GM23338 (cell line): ENCODE data around the gene SNX30. TPM values are rescaled to one million over a fixed set of nuclear protein-coding genes. Genes with fewer than 3 reads are reported as not detected.

Experiments
- ATAC-seq: fragments of 200-7000 bp; cut with Tn5 transposase; 3 replicates; pipeline ENCODE4 v1.9.1; 2020
- DNase-seq: peaks from one replicate; pipeline ENCODE4 v3.0.0-alpha.2; 2015; ENCODE audit warnings: low spot score
- H2AFZ ChIP-seq: fragments of 200-600 bp; sonication (generic); 2 replicates; pipeline ENCODE4 v1.8.0; 2016; ENCODE audit warnings: antibody characterized with exemption, mild to moderate bottlenecking, moderate library complexity
- H3F3A ChIP-seq: fragments of 200-600 bp; sonication (generic); replicated peaks from 2 replicates; pipeline ENCODE4 v1.8.0; 2017; ENCODE audit warnings: antibody characterized with exemption, mixed run types, low read depth
- H3K27ac ChIP-seq: fragments of 200-600 bp; sonication (generic); 2 replicates; pipeline ENCODE4 v1.6.1; 2016; ENCODE audit warnings: low read depth
- H3K27me3 ChIP-seq: fragments of 200-600 bp; sonication (generic); 2 replicates; pipeline ENCODE4 v1.8.0; 2016; ENCODE audit warnings: mild to moderate bottlenecking, mixed run types, moderate library complexity; ENCODE audit not compliant: insufficient read depth
- H3K36me3 ChIP-seq: fragments of 200-600 bp; sonication (generic); 2 replicates; pipeline ENCODE4 v1.8.0; 2016; ENCODE audit warnings: mild to moderate bottlenecking; ENCODE audit not compliant: insufficient read depth
- H3K4me1 ChIP-seq: fragments of 200-600 bp; sonication (generic); 2 replicates; pipeline ENCODE4 v1.8.0; 2016; ENCODE audit warnings: mild to moderate bottlenecking, moderate library complexity; ENCODE audit not compliant: insufficient read depth
- H3K4me2 ChIP-seq: fragments of 200-600 bp; sonication (generic); 2 replicates; pipeline ENCODE4 v1.7.1; 2017; ENCODE audit warnings: mixed run types
- H3K4me3 ChIP-seq: fragments of 200-600 bp; sonication (generic); 2 replicates; pipeline ENCODE4 v1.6.1; 2016; ENCODE audit warnings: mixed run types
- H3K79me2 ChIP-seq: fragments of 200-600 bp; sonication (generic); replicated peaks from 2 replicates; pipeline ENCODE4 v1.8.0; 2017; ENCODE audit warnings: mild to moderate bottlenecking; ENCODE audit not compliant: insufficient read depth
- H3K9me2 ChIP-seq: fragments of 200-600 bp; sonication (generic); 2 replicates; pipeline ENCODE4 v1.8.0; 2017; ENCODE audit not compliant: insufficient read depth
- H4K20me1 ChIP-seq: fragments of 200-600 bp; sonication (generic); replicated peaks from 2 replicates; pipeline ENCODE4 v1.8.0; 2017; ENCODE audit warnings: mild to moderate bottlenecking; ENCODE audit not compliant: insufficient read depth
- H3K27ac Mint-ChIP-seq: 2 replicates; pipeline ENCODE4 v1.8.0; 2020; ENCODE audit warnings: inconsistent platforms, mild to moderate bottlenecking, moderate library complexity, mixed read lengths
- H3K27me3 Mint-ChIP-seq: 3 replicates; pipeline ENCODE4 v1.8.0; 2022; ENCODE audit warnings: low read depth, mild to moderate bottlenecking, moderate library complexity, mixed read lengths, inconsistent platforms; ENCODE audit not compliant: insufficient read depth, poor library complexity
- H3K36me3 Mint-ChIP-seq: 3 replicates; pipeline ENCODE4 v1.8.0; 2021; ENCODE audit warnings: low read depth, mild to moderate bottlenecking, inconsistent platforms, moderate library complexity, mixed read lengths
- H3K4me1 Mint-ChIP-seq: 3 replicates; pipeline ENCODE4 v1.8.0; 2020; ENCODE audit warnings: mild to moderate bottlenecking, inconsistent platforms, mixed read lengths
- H3K4me3 Mint-ChIP-seq: 3 replicates; pipeline ENCODE4 v1.8.0; 2021; ENCODE audit warnings: moderate library complexity, mild to moderate bottlenecking, inconsistent platforms, mixed read lengths
- H3K9me3 Mint-ChIP-seq: 3 replicates; pipeline ENCODE4 v1.8.0; 2020; ENCODE audit warnings: moderate library complexity, mild to moderate bottlenecking, inconsistent platforms, mixed read lengths
- CREB1 ChIP-seq: fragments of 250-450 bp; sonication (Bioruptor Pico); IDR thresholded peaks from 2 replicates; pipeline ENCODE4 v1.5.0; 2020; ENCODE audit warnings: low read depth, mild to moderate bottlenecking, moderate library complexity
- ETS1 ChIP-seq: IDR thresholded peaks from 2 replicates; pipeline ENCODE4 v1.6.1; 2016; ENCODE audit warnings: antibody characterized with exemption
- EZH2 ChIP-seq: fragments of 200-600 bp; sonication (generic); IDR thresholded peaks from one replicate; pipeline ENCODE4 v1.8.0; 2017; ENCODE audit warnings: antibody characterized with exemption, mild to moderate bottlenecking, low read depth; ENCODE audit not compliant: unreplicated experiment
- EZH2phosphoT487 ChIP-seq: fragments of 200-600 bp; sonication (generic); IDR thresholded peaks from one replicate; pipeline ENCODE4 v1.8.1; 2018; ENCODE audit warnings: antibody characterized with exemption; ENCODE audit not compliant: unreplicated experiment
- JUNB ChIP-seq: IDR thresholded peaks from one replicate; pipeline ENCODE4 v1.6.1; 2016; ENCODE audit warnings: antibody characterized with exemption; ENCODE audit not compliant: unreplicated experiment
- NANOG ChIP-seq: IDR thresholded peaks from 2 replicates; pipeline ENCODE4 v1.6.1; 2016; ENCODE audit warnings: antibody characterized with exemption, borderline replicate concordance
- POLR2AphosphoS5 ChIP-seq: IDR thresholded peaks from 2 replicates; pipeline ENCODE4 v1.6.1; 2016; ENCODE audit warnings: antibody characterized with exemption, low read depth
- REST ChIP-seq: IDR thresholded peaks from one replicate; pipeline ENCODE4 v1.6.1; 2018; ENCODE audit warnings: antibody characterized with exemption; ENCODE audit not compliant: unreplicated experiment
- STAT1 ChIP-seq: IDR thresholded peaks from one replicate; pipeline ENCODE4 v1.6.1; 2016; ENCODE audit warnings: antibody characterized with exemption; ENCODE audit not compliant: unreplicated experiment
- ZNF114 ChIP-seq: fragments of 250-450 bp; sonication (Bioruptor Pico); IDR thresholded peaks from 2 replicates; pipeline ENCODE4 v1.5.0; 2020; ENCODE audit warnings: mild to moderate bottlenecking, moderate library complexity
- ZNF331 ChIP-seq: fragments of 250-450 bp; sonication (Bioruptor Pico); IDR thresholded peaks from 2 replicates; pipeline ENCODE4 v1.5.0; 2020; ENCODE audit warnings: low read depth, mild to moderate bottlenecking, moderate library complexity
- ZNF462 ChIP-seq: fragments of 250-450 bp; sonication (Bioruptor Pico); IDR thresholded peaks from 2 replicates; pipeline ENCODE4 v1.5.0; 2020; ENCODE audit warnings: mild to moderate bottlenecking, moderate library complexity
- polyA plus RNA-seq: library from polyadenylated mRNA; unstranded; fragments of >200 nt; fragmentation: Nextera tagmentation; extraction: Ambion mirVana; gene quantifications from 2 replicates; pipeline ENCODE4 v1.2.1, GENCODE V29; 2016
- total RNA-seq: library from RNA; depleted of rRNA; stranded (reverse); fragments of >200 nt; shearing (Covaris generic); gene quantifications from 2 replicates; pipeline ENCODE4 v1.2.3, GENCODE V29; 2014
- TF ChIP-seq, protein P1 (sequence below), 2 experiments: fragments of 200-600 bp in 1 of 2; sonication (generic) in 1 of 2; conservative IDR thresholded peaks; 2 replicates each; pipeline versions ENCODE4 v1.5.1 to v1.6.1; 2016 to 2017; ENCODE audit warnings: antibody characterized with exemption in 2 of 2, low read depth in 2 of 2, mild to moderate bottlenecking in 2 of 2, moderate library complexity in 1 of 2

SNX30 gene
- total and polyA plus RNA-seq, 2 experiments from 2014 or later: 2.1 to 17.8 TPM

GRCh38 chr9:112786829-112787520 lies 36.4 kb downstream of the SNX30 start:
- H3K4me2 ChIP-seq: no peak overlapping the region
- peaks cover 4% of the 10 kb centered on the region; the same call in 1 of the 2 replicates for H4K20me1 ChIP-seq
- Mint-ChIP-seq H3K36me3 (no peaks in the 10 kb centered on the region), H3K9me3 (no peaks in the 10 kb centered on the region), H3K4me1 (peaks cover 13% of the 10 kb centered on the region; the same call in 2 of the 3 replicates), H3K4me3 (no peak overlapping the region), H3K27ac (no peak overlapping the region), H3K27me3 (no peaks in the 10 kb centered on the region)
- no peak overlapping the region for H3K27ac ChIP-seq
- no peaks in the 10 kb centered on the region for H3K9me2 ChIP-seq
- no peaks in the 10 kb centered on the region for H3K27me3 ChIP-seq
- H2AFZ ChIP-seq: no peak overlapping the region
- H3K4me3 ChIP-seq: no peak overlapping the region
- ATAC-seq (no peak), DNase-seq (no peak)
- peaks cover 3% of the 10 kb centered on the region; the same call in 1 of the 2 replicates for H3K79me2 ChIP-seq
- no peaks in the 10 kb centered on the region for H3K36me3 ChIP-seq
- no peaks in the 10 kb centered on the region for H3K4me1 ChIP-seq
- no peaks in the 10 kb centered on the region for H3F3A ChIP-seq
- no peak for TF ChIP-seq EZH2phosphoT487
- no peak for TF ChIP-seq POLR2AphosphoS5
- TF ChIP-seq ETS1: no peak
- TF ChIP-seq ZNF114: no peak
- TF ChIP-seq STAT1: no peak
- no peak for TF ChIP-seq ZNF462
- no peak for TF ChIP-seq JUNB
- TF ChIP-seq CREB1 (CRISPR knock-in tag): no peak
- TF ChIP-seq EZH2: no peak
- no peak for TF ChIP-seq ZNF331
- no peak for TF ChIP-seq REST
- TF ChIP-seq, protein P1, sequence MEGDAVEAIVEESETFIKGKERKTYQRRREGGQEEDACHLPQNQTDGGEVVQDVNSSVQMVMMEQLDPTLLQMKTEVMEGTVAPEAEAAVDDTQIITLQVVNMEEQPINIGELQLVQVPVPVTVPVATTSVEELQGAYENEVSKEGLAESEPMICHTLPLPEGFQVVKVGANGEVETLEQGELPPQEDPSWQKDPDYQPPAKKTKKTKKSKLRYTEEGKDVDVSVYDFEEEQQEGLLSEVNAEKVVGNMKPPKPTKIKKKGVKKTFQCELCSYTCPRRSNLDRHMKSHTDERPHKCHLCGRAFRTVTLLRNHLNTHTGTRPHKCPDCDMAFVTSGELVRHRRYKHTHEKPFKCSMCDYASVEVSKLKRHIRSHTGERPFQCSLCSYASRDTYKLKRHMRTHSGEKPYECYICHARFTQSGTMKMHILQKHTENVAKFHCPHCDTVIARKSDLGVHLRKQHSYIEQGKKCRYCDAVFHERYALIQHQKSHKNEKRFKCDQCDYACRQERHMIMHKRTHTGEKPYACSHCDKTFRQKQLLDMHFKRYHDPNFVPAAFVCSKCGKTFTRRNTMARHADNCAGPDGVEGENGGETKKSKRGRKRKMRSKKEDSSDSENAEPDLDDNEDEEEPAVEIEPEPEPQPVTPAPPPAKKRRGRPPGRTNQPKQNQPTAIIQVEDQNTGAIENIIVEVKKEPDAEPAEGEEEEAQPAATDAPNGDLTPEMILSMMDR (conservative IDR thresholded peaks at IDR 0.05; ENCODE audit: low read depth in 2 of 2): no peak
- no peak for TF ChIP-seq NANOG
